Fibroblast of lung (primary cell): ENCODE data around the gene STAM. TPM values are rescaled to one million over a fixed set of nuclear protein-coding genes. Genes with fewer than 3 reads are reported as not detected.

Experiments used
- DNase-seq, 2 donors: peaks; one replicate each; pipeline versions ENCODE4 v3.0.0 to v3.0.0-alpha.2; 2010; ENCODE audit warnings: low read depth in 2 of 2
- H2AFZ ChIP-seq: 2 replicates; pipeline ENCODE4 v1.5.1; 2012; ENCODE audit warnings: low read length, control low read depth, inconsistent platforms
- H3K27ac ChIP-seq: 2 replicates; pipeline ENCODE4 v1.5.1; 2011; ENCODE audit warnings: low read length, control low read depth; ENCODE audit not compliant: insufficient read depth
- H3K27me3 ChIP-seq: 2 replicates; pipeline ENCODE4 v1.5.1; 2011; ENCODE audit warnings: mild to moderate bottlenecking, low read length; ENCODE audit not compliant: control insufficient read depth, insufficient read depth
- H3K36me3 ChIP-seq: 2 replicates; pipeline ENCODE4 v1.5.1; 2011; ENCODE audit warnings: low read length; ENCODE audit not compliant: control insufficient read depth, insufficient read depth
- H3K4me1 ChIP-seq: 2 replicates; pipeline ENCODE4 v1.5.1; 2011; ENCODE audit warnings: low read length; ENCODE audit not compliant: control insufficient read depth, insufficient read depth; ENCODE audit errors: extremely low read depth
- H3K4me2 ChIP-seq: 2 replicates; pipeline ENCODE4 v1.5.1; 2011; ENCODE audit warnings: low read length, control low read depth; ENCODE audit not compliant: insufficient read depth; ENCODE audit errors: extremely low read depth
- H3K4me3 ChIP-seq, 4 experiments: fragments of 200-600 bp in 1 of 4; sonication (generic) in 1 of 4; replicated peaks in 1 of 4; 2 replicates each; pipeline ENCODE4 v1.5.1; 2011 to 2016; ENCODE audit warnings: low read length in 4 of 4, low read depth in 3 of 4, mild to moderate bottlenecking in 3 of 4, control low read depth in 2 of 4, inconsistent platforms in 1 of 4, mixed read lengths in 1 of 4; ENCODE audit not compliant: insufficient read depth in 1 of 4; ENCODE audit errors: control extremely low read depth in 1 of 4
- H3K79me2 ChIP-seq: 2 replicates; pipeline ENCODE4 v1.5.1; 2012; ENCODE audit warnings: mild to moderate bottlenecking, low read length, inconsistent platforms; ENCODE audit not compliant: control insufficient read depth, insufficient read depth
- H3K9ac ChIP-seq: 2 replicates; pipeline ENCODE4 v1.5.1; 2011; ENCODE audit warnings: mild to moderate bottlenecking, low read length, control low read depth; ENCODE audit not compliant: insufficient read depth
- H3K9me3 ChIP-seq: 2 replicates; pipeline ENCODE4 v1.5.1; 2012; ENCODE audit warnings: low read depth, low read length; ENCODE audit not compliant: control insufficient read depth, insufficient read depth
- H4K20me1 ChIP-seq: 2 replicates; pipeline ENCODE4 v1.5.1; 2011; ENCODE audit warnings: low read length; ENCODE audit not compliant: control insufficient read depth, insufficient read depth; ENCODE audit errors: extremely low read depth
- CTCF ChIP-seq, 2 donors: IDR thresholded peaks in 1 of 2; conservative IDR thresholded peaks in 1 of 2; 1 replicate in 1 of 2; 2 replicates in 1 of 2; pipeline ENCODE4 v1.5.1; 2011 to 2012; ENCODE audit warnings: low read length in 2 of 2, control low read depth in 1 of 2, inconsistent platforms in 1 of 2, low read depth in 1 of 2, mild to moderate bottlenecking in 1 of 2
- EZH2 ChIP-seq: IDR thresholded peaks from 2 replicates; pipeline ENCODE4 v1.5.1; 2012; ENCODE audit warnings: low read length, control low read depth, mild to moderate bottlenecking; ENCODE audit errors: missing control alignments
- polyA plus RNA-seq, 2 donors: library from polyadenylated mRNA; depleted of rRNA in 1 of 2; stranded (reverse) in 1 of 2; unstranded in 1 of 2; fragments of >200 nt; gene quantifications; 2 replicates each; pipeline ENCODE4 v1.2.1, GENCODE V29; 2011 to 2012; ENCODE audit warnings: missing spikeins in 1 of 2
- total RNA-seq: library from RNA; depleted of rRNA; stranded (reverse); fragments of >200 nt; gene quantifications from 2 replicates; pipeline ENCODE4 v1.2.1, GENCODE V29; 2014

The STAM gene
- total and polyA plus RNA-seq, 2 donors (not counting 1 experiment from before 2014, with no cell fraction given), result 27.9 to 48.7 TPM

GRCh38 chr10:17662193-17663138 is 18.5 kb downstream of the STAM start:
- H4K20me1 ChIP-seq, result no peaks in the 10 kb centered on the region
- H3K9me3 ChIP-seq, result no peaks in the 10 kb centered on the region
- TF ChIP-seq CTCF (conservative IDR thresholded peaks at IDR 0.05 in 1 of 2, IDR thresholded peaks at IDR 0.05 in 1 of 2; ENCODE audit: low read depth in 1 of 2, low read length in 2 of 2) (no peak), EZH2 (no peak)
- H3K27me3 ChIP-seq, result no peaks in the 10 kb centered on the region
- H3K4me2 ChIP-seq, result no peak overlapping the region
- H3K36me3 ChIP-seq, result no peaks in the 10 kb centered on the region
- no peak overlapping the region for H3K27ac ChIP-seq
- peaks cover 46% of the 10 kb centered on the region for H3K79me2 ChIP-seq
- H3K4me3 ChIP-seq, result no peak overlapping the region
- H3K9ac ChIP-seq, result no peak overlapping the region
- DNase-seq, result no peak
- H3K4me1 ChIP-seq, result peaks cover 3% of the 10 kb centered on the region
- H2AFZ ChIP-seq, result no peak overlapping the region

DNA sequence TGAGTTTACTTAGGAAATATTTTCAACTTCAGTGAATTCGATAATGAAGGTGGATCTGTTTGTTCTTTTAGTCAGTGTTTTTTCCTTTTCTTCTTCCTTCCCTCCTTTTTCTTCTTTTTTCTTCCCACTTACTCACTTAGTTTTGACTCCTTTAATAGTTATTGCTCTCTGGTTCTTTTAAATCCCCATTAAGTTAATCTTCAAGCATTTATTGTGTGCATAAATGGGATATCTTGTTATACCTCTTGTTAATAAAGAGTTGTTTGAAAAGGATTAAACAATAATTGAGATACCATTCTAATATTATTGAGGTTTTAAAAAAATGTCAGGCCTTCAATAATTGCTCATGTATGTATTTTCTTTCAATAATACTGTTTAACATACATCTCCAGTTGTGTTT is 19.5 kb downstream of the STAM start:
- Histone ChIP-seq H3K27ac (no peak overlapping the region), H3K4me2 (no peak overlapping the region), H3K9ac (no peak overlapping the region), H3K4me3 (no peak overlapping the region), H2AFZ (no peak overlapping the region), H3K27me3 (no peaks in the 10 kb centered on the region), H3K4me1 (peaks cover 3% of the 10 kb centered on the region), H3K9me3 (no peaks in the 10 kb centered on the region), H3K36me3 (no peaks in the 10 kb centered on the region), H4K20me1 (no peaks in the 10 kb centered on the region), H3K79me2 (peaks cover 46% of the 10 kb centered on the region)
- no peak for DNase-seq
- TF ChIP-seq EZH2 (no peak), CTCF (conservative IDR thresholded peaks at IDR 0.05 in 1 of 2, IDR thresholded peaks at IDR 0.05 in 1 of 2; ENCODE audit: low read depth in 1 of 2, low read length in 2 of 2) (no peak)

GRCh38 chr10:17665747-17666146 is 21.8 kb downstream of the STAM start:
- no peaks in the 10 kb centered on the region for H3K9me3 ChIP-seq
- H3K4me3 ChIP-seq, result no peak overlapping the region
- DNase-seq, result peak; percentile 92 to 96
- peaks cover 48% of the 10 kb centered on the region for H3K79me2 ChIP-seq
- H3K4me2 ChIP-seq, result peak overlapping the region; percentile 78
- TF ChIP-seq CTCF (conservative IDR thresholded peaks at IDR 0.05 in 1 of 2, IDR thresholded peaks at IDR 0.05 in 1 of 2; ENCODE audit: low read depth in 1 of 2, low read length in 2 of 2) (no peak), EZH2 (no peak)
- H4K20me1 ChIP-seq, result no peaks in the 10 kb centered on the region
- H3K9ac ChIP-seq, result no peak overlapping the region
- peak overlapping the region; percentile 76 for H3K27ac ChIP-seq
- H3K4me1 ChIP-seq, result peaks cover 3% of the 10 kb centered on the region
- H3K27me3 ChIP-seq, result no peaks in the 10 kb centered on the region
- H3K36me3 ChIP-seq, result no peaks in the 10 kb centered on the region
- H2AFZ ChIP-seq, result no peak overlapping the region
